HepG2 (cell line): ENCODE data around the gene IL1RAP.

Experiments
- ETV6 ChIP-seq: sonication (generic); formaldehyde crosslinking; conservative IDR thresholded peaks from 2 replicates; pipeline ENCODE4 v1.4.0; 2020; ENCODE audit warnings: missing genetic modification reagents
- KDM6A ChIP-seq: IDR thresholded peaks from 2 replicates; pipeline ENCODE4 v1.6.1; 2016; ENCODE audit warnings: low read depth
- TF ChIP-seq, protein P1 (sequence below): sonication (generic); formaldehyde crosslinking; IDR thresholded peaks from 2 replicates; pipeline ENCODE4 v1.5.0; 2020; ENCODE audit warnings: missing genetic modification reagents

DNA sequence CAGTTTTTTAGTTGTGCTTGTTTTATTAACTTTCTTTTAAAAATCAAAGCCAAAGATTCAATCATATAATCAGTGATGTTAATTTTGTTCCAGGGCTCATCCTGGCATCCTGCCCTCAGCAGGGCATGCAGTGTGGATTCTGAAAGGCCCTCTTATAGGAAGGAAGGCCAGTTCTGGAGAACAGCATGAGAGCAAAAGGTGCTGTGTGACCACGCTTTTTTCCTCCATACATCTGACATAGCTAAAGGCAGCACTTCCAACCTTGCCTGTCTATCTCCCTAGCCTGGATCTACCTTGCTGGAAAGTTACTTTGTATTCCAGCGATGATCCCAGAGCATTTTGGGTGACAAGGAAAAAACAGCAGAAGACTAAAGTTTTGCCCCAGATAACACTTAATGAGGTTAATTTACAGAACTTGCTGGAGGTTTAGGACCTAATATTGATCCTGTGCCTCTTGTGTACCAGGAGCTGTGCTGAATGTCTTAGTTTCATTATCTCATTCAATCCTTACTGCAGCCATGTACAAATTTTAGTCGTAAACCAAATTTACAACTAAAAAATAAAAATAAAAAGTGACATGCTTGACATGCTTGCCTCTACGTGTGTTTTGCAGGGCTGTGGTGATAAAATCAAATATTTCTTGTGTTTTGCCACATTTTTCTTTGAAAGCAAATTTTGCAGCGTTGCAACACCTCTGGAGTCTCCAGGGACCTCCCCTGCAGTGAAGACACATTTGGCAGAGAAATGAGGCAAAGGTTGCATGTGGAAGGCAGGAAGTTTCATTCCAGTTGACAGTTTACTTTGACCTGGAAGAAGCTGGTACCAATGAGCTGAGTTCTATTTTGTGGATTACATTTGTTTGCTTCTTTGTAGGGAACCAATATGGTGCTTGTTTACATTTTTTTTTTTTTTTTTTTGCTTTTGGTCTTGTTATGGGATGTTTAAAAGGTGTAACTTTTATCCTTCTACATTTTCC is 13.2 kb downstream of the IL1RAP start:
- TF ChIP-seq KDM6A (CRISPR knock-in tag) = no peak
- no peak for TF ChIP-seq ETV6 (CRISPR knock-in tag)
- TF ChIP-seq, protein P1, sequence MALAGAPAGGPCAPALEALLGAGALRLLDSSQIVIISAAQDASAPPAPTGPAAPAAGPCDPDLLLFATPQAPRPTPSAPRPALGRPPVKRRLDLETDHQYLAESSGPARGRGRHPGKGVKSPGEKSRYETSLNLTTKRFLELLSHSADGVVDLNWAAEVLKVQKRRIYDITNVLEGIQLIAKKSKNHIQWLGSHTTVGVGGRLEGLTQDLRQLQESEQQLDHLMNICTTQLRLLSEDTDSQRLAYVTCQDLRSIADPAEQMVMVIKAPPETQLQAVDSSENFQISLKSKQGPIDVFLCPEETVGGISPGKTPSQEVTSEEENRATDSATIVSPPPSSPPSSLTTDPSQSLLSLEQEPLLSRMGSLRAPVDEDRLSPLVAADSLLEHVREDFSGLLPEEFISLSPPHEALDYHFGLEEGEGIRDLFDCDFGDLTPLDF (CRISPR knock-in tag) = no peak
